ENCODE measurements around the gene DMRT1.
A peak's percentile ranks its signal among the peaks of the same experiment; 100 is the strongest.

DNA sequence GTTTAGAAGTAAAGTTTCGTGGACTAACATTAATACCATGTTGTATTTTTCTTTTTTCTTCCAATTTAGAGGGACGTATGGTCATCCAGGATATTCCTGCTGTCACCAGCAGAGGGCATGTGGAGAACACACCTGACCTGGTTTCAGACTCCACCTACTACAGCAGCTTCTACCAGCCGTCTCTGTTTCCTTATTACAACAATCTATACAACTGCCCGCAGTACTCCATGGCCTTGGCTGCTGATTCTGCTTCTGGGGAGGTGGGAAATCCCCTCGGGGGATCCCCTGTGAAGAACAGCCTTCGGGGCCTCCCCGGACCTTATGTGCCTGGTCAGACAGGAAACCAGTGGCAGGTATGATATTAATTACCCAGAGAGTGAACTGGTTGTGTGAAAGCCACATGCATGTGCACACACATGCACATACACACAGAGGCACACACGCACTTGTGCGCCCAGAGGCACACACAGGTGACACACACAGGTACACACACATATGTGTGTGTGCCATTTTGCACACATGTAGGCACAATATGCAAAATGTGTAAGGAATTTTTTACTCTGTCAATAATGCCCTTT lies 52.4 kb downstream of the DMRT1 start:
- TF ChIP-seq EZH2 (IDR thresholded peaks at IDR 0.05; ENCODE audit: low read length, missing control alignments): no peak
- TF ChIP-seq, protein P1, sequence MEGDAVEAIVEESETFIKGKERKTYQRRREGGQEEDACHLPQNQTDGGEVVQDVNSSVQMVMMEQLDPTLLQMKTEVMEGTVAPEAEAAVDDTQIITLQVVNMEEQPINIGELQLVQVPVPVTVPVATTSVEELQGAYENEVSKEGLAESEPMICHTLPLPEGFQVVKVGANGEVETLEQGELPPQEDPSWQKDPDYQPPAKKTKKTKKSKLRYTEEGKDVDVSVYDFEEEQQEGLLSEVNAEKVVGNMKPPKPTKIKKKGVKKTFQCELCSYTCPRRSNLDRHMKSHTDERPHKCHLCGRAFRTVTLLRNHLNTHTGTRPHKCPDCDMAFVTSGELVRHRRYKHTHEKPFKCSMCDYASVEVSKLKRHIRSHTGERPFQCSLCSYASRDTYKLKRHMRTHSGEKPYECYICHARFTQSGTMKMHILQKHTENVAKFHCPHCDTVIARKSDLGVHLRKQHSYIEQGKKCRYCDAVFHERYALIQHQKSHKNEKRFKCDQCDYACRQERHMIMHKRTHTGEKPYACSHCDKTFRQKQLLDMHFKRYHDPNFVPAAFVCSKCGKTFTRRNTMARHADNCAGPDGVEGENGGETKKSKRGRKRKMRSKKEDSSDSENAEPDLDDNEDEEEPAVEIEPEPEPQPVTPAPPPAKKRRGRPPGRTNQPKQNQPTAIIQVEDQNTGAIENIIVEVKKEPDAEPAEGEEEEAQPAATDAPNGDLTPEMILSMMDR (conservative IDR thresholded peaks at IDR 0.05 in 1 of 2, IDR thresholded peaks at IDR 0.05 in 1 of 2; ENCODE audit: low read depth in 1 of 2, low read length in 2 of 2): peak; percentile 63 to 72

Data from fibroblast of lung (primary cell).